Measurements from ENCODE around the gene TLL2.

GRCh38 chr10:96513305-96513697 is 425 bp downstream of the TLL2 start:
- TF ChIP-seq POLR2A (IDR thresholded peaks at IDR 0.05) (no peak), CTCF (IDR thresholded peaks at IDR 0.05 in 8 of 11, conservative IDR thresholded peaks at IDR 0.05 in 3 of 11) (no peak)

Data from spleen (tissue), 7 donors.